ENCODE results near the gene CWC27. TPM values are rescaled to one million over a fixed set of nuclear protein-coding genes. Genes with fewer than 3 reads are reported as not detected.

The CWC27 gene
- total RNA-seq, 1 experiment from 2014 or later: 42.7 TPM

Other genes starting within 250 kb of the CWC27 start
- 11.1 to 15.2 TPM (median 14.8 TPM) in 3 replicates for gene SHISAL2B, start 78.4 kb upstream of the CWC27 start, total RNA-seq (2021)
- 24.3 to 26.5 TPM (median 26.2 TPM) in 3 replicates for gene SREK1IP1, start 239 bp upstream of the CWC27 start, total RNA-seq (2021)

Measured in WTC11 (cell line).